GM21515 (cell line): ENCODE data around the gene OR10T2.
"Not testable (repeated sequence)": the region's sequence is repeated elsewhere in the genome, so short reads cannot be mapped to it uniquely, and the experiment has no call there.

Experiments
- ATAC-seq: cut with Tn5 transposase; IDR thresholded peaks from one replicate; pipeline ENCODE4 v1.9.1; 2021; ENCODE audit not compliant: unreplicated experiment

OR10T2 gene

DNA sequence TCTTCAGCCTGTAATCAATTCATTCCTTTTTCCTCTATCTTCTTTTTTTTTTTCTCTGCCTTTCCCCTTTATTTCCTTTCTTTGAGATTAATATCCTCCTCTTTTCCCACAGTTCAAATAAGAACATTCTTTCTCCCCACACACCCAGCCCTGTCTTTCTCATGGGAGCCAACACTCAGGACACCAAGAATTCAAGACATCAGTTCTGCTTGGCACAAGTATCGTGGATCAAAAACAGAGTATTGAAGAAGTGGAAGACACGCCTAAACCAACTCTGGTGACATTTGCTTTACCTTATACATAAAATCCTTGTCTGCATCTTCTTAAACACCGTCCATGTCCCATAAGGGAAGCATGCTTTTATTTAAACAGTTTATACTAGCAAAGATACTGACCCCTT lies 42.6 kb downstream of the OR10T2 start:
- no peak for ATAC-seq

DNA sequence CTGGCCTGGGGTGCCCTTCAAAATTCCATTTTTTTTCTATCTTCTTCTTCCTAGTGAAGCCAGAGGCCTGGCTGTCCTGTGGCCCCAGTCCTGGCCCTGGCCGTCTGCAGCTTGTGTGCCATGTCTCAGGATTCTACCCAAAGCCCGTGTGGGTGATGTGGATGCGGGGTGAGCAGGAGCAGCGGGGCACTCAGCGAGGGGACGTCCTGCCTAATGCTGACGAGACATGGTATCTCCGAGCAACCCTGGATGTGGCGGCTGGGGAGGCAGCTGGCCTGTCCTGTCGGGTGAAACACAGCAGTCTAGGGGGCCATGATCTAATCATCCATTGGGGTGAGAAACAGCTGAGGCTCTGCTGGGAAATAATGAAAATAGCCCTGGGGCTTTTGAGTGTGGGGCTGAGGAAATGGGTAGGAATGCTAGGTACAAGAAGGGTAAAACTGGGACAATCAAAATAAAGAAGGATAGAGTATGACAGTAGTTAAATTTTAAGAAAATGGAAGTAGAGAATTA lies 43.4 kb downstream of the OR10T2 start:
- no peak for ATAC-seq

DNA sequence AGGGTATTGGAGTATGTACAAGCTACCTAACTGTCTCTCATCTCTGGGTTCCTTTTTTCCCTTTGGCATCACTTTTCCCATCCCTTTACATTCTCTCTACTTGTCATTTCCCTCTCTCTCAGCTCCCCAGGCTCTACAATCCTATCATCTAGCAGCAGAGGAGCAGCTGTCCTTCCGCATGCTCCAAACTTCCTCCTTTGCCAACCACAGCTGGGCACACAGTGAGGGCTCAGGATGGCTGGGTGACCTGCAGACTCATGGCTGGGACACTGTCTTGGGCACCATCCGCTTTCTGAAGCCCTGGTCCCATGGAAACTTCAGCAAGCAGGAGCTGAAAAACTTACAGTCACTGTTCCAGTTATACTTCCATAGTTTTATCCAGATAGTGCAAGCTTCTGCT lies 45.0 kb downstream of the OR10T2 start:
- no peak for ATAC-seq

DNA sequence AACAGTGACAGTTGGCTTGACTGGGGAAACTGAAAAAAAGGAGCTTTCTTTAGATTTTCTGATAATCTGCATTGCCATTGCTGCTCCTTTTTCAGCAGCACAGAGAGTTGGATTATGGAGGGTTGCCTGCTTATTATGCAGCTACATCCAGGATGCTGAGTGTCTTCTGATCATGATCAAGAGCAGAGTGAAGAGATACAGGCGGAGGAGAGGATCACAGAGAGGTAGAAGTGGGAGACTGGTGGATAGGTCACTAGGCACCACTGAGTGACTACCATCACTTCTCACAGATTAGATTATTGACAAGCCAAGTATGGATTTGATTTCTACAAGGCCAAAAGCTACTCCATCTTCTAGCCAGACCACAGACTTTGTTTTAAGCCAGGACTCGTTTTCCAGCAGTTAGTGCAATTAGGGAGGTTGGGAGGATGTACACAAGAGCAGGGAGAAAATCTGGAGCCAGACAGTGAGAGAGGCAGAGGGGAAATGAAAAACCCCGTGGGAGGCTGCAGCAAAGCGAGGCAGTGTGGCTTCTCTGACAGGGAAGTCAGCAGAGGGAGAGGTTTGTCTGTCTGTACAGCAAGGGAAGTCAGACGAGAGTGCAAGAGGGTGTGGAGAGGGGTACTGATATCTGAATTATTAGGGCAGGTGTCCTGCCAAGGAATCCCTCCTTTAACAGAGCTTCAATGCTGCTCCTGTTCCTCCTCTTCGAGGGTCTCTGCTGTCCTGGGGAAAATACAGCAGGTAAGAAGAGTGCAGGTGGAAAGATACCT lies 45.8 kb downstream of the OR10T2 start, which contains the start of gene CD1E:
Gene CD1E, plus strand, starts transcription at position 592 of the 773 bp plus-strand sequence. Its CDS starts 95 bp downstream, at position 687.
- ATAC-seq = no peak

DNA sequence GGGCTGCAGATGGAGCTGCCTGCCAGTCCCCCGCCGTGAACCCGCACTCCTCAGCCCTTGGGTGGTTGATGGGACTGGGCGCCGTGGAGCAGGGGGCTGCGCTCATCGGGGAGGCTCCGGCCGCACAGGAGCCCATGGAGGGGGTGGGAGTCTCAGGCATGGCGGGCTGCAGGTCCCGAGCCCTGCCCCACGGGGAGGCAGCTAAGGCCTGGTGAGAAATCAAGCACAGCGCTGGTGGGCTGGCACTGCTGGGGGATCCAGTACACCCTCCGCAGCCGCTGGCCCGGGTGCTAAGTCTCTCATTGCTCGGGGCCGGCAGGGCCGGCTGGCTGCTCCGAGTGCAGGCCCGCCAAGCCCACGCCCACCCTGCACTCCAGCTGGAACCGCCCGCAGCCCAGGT lies 50.3 kb downstream of the OR10T2 start:
- not testable (repeated sequence) for ATAC-seq
